HepG2 (cell line): Measurements from ENCODE around the gene GSG1. TPM values are rescaled to one million over a fixed set of nuclear protein-coding genes. Genes with fewer than 3 reads are reported as not detected.

Experiments used
- CBX2 ChIP-seq, 2 experiments: fragments of 200-600 bp in 1 of 2; sonication (generic); formaldehyde crosslinking in 1 of 2; IDR thresholded peaks; 2 replicates each; pipeline versions ENCODE4 v1.7.0 to v1.8.1; 2018 to 2022; ENCODE audit warnings: low read depth in 2 of 2, low read length in 1 of 2, mild to moderate bottlenecking in 1 of 2, missing genetic modification reagents in 1 of 2
- ELF1 ChIP-seq: sonication (generic); formaldehyde crosslinking; IDR thresholded peaks from 2 replicates; pipeline ENCODE4 v1.4.0; 2020; ENCODE audit warnings: missing genetic modification reagents
- HCFC1 ChIP-seq: fragments of 150-350 bp; IDR thresholded peaks from 2 replicates; pipeline ENCODE4 v1.6.1; 2014; ENCODE audit warnings: low read depth, low read length
- IRF2 ChIP-seq: IDR thresholded peaks from 2 replicates; pipeline ENCODE4 v1.6.1; 2018; ENCODE audit warnings: missing genetic modification reagents, missing compliant biosample characterization
- KLF12 ChIP-seq: sonication (generic); formaldehyde crosslinking; IDR thresholded peaks from 2 replicates; pipeline ENCODE4 v1.4.0; 2020; ENCODE audit warnings: missing genetic modification reagents, borderline replicate concordance
- LCORL ChIP-seq, 2 experiments: fragments of 450-650 bp in 1 of 2; sonication (generic) in 1 of 2; formaldehyde crosslinking in 1 of 2; IDR thresholded peaks; 2 replicates each; pipeline versions ENCODE4 v1.5.0 to v1.6.1; 2017 to 2020; ENCODE audit warnings: antibody characterized with exemption in 1 of 2, missing genetic modification reagents in 1 of 2
- TBX2 ChIP-seq: sonication (generic); formaldehyde crosslinking; IDR thresholded peaks from 2 replicates; pipeline ENCODE4 v1.5.0; 2020; ENCODE audit warnings: missing genetic modification reagents, mild to moderate bottlenecking, borderline replicate concordance
- ZEB1 ChIP-seq: IDR thresholded peaks from 2 replicates; pipeline ENCODE4 v1.6.1; 2012; ENCODE audit warnings: mild to moderate bottlenecking, low read depth, inconsistent platforms; ENCODE audit not compliant: insufficient replicate concordance
- polyA plus RNA-seq, 8 experiments: library from polyadenylated mRNA; depleted of rRNA in 3 of 8; stranded (reverse) in 7 of 8; unstranded in 1 of 8; fragments of >200 nt; fragmentation: Illumina TruSeq in 4 of 8; extraction: Trizol in 4 of 8; gene quantifications; 2 replicates each; pipeline versions ENCODE4 v1.2.1 to v1.2.3, GENCODE V29; 2011 to 2016; ENCODE audit warnings: low read depth in 4 of 8, missing spikeins in 1 of 8, mixed read lengths in 1 of 8; ENCODE audit not compliant: insufficient read depth in 1 of 8
- total RNA-seq, 5 experiments: library from RNA; depleted of rRNA; stranded (reverse); fragments of >200 nt; fragmentation: Illumina TruSeq; extraction: Trizol; gene quantifications; 2 replicates each; pipeline ENCODE4 v1.2.3, GENCODE V29; 2016; ENCODE audit warnings: low read depth in 1 of 5
- TF ChIP-seq, protein P1 (sequence below): sonication (generic); formaldehyde crosslinking; IDR thresholded peaks from 2 replicates; pipeline ENCODE4 v1.4.0; 2020; ENCODE audit warnings: mild to moderate bottlenecking, missing genetic modification reagents
- TF ChIP-seq, protein P2 (sequence below): sonication (generic); formaldehyde crosslinking; IDR thresholded peaks from 2 replicates; pipeline ENCODE4 v1.8.0; 2022; ENCODE audit warnings: low read depth, missing genetic modification reagents
- TF ChIP-seq, protein P3 (sequence below): sonication (generic); formaldehyde crosslinking; IDR thresholded peaks from 2 replicates; pipeline ENCODE4 v1.8.1; 2023; ENCODE audit warnings: missing genetic modification reagents, mild to moderate bottlenecking, borderline replicate concordance
- TF ChIP-seq, protein P4 (sequence below): sonication (generic); formaldehyde crosslinking; IDR thresholded peaks from 2 replicates; pipeline ENCODE4 v1.4.0; 2020; ENCODE audit warnings: missing genetic modification reagents, borderline replicate concordance

Gene GSG1
- total and polyA plus RNA-seq, 2 of the 13 experiments (the other 11 are each of a cell fraction or from before 2014, with no cell fraction given), result not detected

DNA sequence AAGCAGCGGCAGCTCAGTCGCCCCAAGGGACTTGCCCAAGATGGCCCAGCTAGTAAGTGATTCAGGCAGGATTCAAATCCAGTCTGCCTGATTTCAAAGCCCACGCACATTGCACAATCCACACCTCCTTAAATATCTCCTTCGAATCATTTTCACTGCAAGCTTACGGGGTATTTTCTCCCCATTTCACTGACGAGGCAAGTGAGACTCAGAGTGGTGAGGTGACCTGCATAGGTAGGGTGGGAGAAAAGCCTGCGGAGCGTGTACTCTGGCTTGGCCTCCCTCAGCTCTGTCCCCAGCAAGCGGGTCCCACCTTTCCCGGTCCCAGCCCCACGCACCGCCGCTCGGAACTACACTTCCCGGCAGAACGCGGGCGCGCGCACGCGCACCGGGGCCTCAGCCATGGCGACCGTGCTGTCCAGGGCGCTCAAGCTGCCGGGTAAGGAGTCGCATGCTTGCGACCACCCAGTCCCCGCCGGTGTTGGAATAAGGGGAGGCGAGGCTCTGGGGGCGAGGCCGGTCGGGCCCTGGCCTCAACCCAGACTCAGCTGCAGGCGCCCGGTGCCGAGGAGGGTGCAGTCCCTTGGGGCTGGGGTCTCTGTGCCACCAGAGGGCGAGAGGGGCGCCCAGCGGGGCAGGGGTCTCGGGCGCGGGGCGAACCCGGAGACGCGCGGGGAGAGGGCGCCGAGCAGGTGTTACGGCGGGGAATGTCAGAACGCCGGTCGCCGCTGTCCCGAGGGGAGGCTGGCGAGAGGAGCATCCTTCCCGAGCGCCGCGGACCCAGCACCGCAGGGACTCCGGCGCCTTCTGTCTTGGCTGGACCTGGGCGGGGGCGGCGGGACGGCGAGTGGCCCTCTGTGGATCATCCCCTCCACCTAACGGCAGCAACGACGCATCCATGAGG, 59.2 kb downstream of the GSG1 start, which contains the start of gene FAM234B (continued):
- TF ChIP-seq HCFC1, result peak; percentile 86
- TF ChIP-seq, protein P1, sequence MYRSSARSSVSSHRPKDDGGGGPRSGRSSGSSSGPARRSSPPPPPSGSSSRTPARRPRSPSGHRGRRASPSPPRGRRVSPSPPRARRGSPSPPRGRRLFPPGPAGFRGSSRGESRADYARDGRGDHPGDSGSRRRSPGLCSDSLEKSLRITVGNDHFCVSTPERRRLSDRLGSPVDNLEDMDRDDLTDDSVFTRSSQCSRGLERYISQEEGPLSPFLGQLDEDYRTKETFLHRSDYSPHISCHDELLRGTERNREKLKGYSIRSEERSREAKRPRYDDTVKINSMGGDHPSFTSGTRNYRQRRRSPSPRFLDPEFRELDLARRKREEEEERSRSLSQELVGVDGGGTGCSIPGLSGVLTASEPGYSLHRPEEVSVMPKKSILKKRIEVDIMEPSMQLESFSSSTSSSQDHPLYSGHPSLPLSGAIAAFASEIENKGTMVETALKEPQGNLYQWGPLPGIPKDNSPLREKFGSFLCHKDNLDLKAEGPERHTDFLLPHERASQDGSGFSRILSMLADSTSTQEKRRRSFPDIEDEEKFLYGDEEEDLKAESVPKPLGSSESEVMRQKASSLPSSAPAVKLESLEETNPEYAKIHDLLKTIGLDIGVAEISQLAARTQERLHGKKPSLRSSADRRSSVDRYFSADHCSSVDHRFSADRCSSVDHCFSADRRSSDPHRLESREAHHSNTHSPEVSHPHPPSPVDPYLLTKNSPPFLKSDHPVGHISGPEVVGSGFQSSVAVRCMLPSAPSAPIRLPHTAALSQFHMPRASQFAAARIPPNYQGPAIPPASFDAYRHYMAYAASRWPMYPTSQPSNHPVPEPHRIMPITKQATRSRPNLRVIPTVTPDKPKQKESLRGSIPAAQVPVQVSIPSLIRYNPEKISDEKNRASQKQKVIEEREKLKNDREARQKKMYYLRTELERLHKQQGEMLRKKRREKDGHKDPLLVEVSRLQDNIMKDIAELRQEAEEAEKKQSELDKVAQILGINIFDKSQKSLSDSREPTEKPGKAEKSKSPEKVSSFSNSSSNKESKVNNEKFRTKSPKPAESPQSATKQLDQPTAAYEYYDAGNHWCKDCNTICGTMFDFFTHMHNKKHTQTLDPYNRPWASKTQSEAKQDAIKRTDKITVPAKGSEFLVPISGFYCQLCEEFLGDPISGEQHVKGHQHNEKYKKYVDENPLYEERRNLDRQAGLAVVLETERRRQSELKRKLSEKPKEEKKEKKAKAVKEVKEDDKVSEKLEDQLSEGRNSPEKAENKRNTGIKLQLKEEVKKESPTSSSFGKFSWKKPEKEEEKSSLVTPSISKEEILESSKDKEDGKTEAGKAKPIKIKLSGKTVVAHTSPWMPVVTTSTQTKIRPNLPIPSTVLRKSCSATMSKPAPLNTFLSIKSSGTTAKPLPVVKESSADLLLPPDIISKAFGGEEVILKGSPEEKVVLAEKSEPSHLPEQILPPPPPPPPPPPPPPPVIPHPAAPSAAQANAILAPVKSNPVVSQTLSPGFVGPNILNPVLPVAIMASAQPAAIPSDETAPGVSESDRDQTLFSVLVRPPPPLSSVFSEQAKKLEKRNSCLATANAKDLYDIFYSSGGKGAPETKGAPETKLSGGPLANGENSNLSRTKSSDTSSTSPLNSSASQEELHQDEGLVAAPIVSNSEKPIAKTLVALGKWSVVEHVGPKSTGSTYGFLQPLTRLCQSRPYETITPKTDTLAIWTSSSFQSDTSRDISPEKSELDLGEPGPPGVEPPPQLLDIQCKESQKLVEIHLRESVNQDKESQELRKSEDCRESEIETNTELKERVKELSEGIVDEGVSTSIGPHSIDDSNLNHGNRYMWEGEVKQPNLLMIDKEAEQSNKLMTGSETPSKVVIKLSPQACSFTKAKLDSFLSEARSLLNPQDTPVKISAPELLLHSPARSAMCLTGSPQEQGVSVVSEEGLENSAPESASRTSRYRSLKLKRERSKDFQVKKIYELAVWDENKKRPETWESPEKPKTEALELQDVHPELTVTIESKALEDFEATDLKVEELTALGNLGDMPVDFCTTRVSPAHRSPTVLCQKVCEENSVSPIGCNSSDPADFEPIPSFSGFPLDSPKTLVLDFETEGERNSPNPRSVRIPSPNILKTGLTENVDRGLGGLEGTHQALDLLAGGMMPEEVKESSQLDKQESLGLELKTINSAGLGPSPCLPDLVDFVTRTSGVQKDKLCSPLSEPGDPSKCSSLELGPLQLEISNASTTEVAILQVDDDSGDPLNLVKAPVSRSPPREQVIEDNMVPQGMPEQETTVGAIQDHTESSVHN (CRISPR knock-in tag), result no peak
- no peak for TF ChIP-seq KLF12 (CRISPR knock-in tag)
- peak; percentile 38; the same call in 1 of the 2 replicates for TF ChIP-seq IRF2 (CRISPR knock-in tag)
- TF ChIP-seq, protein P2, sequence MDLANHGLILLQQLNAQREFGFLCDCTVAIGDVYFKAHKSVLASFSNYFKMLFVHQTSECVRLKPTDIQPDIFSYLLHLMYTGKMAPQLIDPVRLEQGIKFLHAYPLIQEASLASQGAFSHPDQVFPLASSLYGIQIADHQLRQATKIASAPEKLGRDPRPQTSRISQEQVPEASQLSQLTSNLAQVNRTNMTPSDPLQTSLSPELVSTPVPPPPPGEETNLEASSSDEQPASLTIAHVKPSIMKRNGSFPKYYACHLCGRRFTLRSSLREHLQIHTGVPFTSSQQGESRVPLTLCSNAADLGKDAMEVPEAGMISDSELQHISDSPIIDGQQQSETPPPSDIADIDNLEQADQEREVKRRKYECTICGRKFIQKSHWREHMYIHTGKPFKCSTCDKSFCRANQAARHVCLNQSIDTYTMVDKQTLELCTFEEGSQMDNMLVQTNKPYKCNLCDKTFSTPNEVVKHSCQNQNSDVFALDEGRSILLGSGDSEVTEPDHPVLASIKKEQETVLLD (CRISPR knock-in tag), result no peak
- no peak for TF ChIP-seq LCORL (IDR thresholded peaks at IDR 0.05)
- TF ChIP-seq LCORL (CRISPR knock-in tag; IDR thresholded peaks at IDR 0.05), result no peak
- no peak for TF ChIP-seq ZEB1
- TF ChIP-seq, protein P3, sequence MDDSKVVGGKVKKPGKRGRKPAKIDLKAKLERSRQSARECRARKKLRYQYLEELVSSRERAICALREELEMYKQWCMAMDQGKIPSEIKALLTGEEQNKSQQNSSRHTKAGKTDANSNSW (CRISPR knock-in tag), result no peak
- peak; percentile 64 for TF ChIP-seq ELF1 (CRISPR knock-in tag)
- TF ChIP-seq, protein P4, sequence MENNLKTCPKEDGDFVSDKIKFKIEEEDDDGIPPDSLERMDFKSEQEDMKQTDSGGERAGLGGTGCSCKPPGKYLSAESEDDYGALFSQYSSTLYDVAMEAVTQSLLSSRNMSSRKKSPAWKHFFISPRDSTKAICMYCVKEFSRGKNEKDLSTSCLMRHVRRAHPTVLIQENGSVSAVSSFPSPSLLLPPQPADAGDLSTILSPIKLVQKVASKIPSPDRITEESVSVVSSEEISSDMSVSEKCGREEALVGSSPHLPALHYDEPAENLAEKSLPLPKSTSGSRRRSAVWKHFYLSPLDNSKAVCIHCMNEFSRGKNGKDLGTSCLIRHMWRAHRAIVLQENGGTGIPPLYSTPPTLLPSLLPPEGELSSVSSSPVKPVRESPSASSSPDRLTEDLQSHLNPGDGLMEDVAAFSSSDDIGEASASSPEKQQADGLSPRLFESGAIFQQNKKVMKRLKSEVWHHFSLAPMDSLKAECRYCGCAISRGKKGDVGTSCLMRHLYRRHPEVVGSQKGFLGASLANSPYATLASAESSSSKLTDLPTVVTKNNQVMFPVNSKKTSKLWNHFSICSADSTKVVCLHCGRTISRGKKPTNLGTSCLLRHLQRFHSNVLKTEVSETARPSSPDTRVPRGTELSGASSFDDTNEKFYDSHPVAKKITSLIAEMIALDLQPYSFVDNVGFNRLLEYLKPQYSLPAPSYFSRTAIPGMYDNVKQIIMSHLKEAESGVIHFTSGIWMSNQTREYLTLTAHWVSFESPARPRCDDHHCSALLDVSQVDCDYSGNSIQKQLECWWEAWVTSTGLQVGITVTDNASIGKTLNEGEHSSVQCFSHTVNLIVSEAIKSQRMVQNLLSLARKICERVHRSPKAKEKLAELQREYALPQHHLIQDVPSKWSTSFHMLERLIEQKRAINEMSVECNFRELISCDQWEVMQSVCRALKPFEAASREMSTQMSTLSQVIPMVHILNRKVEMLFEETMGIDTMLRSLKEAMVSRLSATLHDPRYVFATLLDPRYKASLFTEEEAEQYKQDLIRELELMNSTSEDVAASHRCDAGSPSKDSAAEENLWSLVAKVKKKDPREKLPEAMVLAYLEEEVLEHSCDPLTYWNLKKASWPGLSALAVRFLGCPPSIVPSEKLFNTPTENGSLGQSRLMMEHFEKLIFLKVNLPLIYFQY (CRISPR knock-in tag), result no peak
- peak; percentile 70 for TF ChIP-seq TBX2 (CRISPR knock-in tag)
- no peak for TF ChIP-seq CBX2 (IDR thresholded peaks at IDR 0.05; ENCODE audit: low read depth, low read length)
- no peak for TF ChIP-seq CBX2 (CRISPR knock-in tag; IDR thresholded peaks at IDR 0.05; ENCODE audit: low read depth)
